SHP77 (cell line): ENCODE measurements around the gene CRAMP1.

Experiments used
- DNase-seq, 2 experiments: peaks; one replicate each; lab custom pipeline; 2025; lab: John Stamatoyannopoulos, UW

CRAMP1 gene

DNA sequence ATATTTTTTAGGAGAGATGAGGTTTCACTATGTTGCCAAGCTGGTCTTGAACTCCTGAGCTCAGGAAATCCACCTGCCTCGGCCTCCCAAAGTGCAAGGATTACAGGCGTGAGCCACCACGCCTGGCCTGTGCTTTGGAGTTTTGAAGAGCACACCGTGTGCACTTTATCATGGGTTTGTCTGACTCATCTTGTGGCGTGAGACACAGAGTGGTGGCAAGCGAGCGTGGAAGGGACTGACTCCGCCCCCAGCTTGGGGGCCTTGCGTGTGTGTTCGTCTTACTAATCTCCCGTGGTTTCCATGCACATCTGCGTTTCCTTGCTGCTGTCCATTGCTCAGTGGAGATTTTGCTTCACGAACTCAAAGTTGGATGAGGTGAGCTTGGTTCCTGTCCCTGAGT, 22.9 kb downstream of the CRAMP1 start:
- no peak for DNase-seq

DNA sequence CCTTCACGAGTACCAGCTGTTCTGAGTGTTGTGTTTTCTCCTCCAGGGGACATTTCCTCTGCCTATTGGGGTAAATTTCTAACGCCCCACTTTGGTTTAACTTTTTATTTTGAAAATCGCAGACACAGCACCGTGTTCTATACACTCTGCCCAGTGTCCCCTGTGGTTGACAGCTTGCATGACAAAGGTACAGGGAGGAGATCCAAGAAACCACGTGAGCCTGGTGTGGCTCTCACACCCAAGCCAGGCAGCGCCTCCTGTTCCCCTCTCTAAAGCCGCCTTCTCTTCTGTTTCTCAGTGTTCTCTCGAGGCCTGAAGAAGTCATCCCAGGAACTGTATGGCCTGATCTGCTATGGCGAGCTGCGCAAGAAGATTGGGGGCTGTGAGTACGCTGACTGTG, 25.4 kb downstream of the CRAMP1 start:
- no peak for DNase-seq

DNA sequence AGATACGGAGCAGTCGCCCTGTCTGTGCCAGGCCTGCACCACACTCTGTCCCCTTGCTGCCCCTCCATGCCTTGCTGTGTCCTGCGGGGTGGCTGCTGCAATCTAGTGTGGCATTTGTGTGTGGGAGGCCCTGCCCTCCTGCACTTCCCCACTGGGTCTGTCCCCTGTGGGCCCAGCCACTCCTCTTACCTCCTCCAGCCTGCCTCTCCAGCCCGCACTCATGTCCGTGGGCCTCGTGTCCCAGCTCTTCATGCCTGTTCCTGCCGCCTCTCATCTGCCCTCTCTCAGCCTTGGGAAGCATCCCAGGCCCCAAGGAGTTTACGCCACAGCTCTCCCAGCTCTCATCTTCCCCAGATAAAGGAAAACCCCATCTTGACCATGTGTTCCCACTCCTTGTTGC, 26.6 kb downstream of the CRAMP1 start:
- no peak for DNase-seq

DNA sequence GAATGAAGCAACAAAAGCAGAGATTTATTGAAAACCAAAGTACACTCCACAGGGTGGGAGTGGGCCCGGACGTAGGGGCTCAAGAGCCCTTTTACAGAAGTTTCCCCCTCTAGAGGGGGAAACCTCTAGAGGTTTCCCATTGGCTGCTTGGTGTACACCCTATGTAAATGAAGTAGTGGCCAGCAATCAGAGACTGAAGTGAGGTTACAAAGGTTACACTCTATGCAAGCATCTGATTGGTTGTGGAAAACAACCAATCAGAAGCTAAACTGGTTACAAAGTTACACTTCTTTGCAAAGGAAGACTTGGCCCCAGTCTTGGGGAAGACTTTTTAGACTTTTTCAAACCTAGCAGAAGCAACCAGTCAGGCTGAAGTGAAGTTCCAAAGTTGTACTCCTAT, 27.1 kb downstream of the CRAMP1 start:
- DNase-seq, result no peak

DNA sequence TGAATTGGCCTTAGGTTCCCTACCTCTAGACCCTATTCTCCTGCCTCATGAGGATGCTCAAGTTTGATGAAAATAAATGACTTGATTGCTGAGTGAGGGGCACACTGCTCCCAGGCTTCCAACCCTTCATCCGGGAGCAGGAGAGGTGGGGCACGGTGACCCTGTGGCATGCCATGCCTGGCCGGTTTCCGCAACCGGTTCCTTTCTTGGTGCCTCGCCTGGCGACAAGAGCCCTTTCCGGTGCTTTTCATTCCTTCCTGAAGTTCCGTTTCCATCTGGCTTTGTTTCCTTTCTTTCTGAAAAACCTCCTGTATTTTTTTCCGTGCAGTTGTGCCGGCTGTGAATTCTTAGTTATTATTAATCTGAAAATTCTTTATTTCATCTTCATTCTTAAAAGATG, 27.7 kb downstream of the CRAMP1 start:
- DNase-seq, result no peak

DNA sequence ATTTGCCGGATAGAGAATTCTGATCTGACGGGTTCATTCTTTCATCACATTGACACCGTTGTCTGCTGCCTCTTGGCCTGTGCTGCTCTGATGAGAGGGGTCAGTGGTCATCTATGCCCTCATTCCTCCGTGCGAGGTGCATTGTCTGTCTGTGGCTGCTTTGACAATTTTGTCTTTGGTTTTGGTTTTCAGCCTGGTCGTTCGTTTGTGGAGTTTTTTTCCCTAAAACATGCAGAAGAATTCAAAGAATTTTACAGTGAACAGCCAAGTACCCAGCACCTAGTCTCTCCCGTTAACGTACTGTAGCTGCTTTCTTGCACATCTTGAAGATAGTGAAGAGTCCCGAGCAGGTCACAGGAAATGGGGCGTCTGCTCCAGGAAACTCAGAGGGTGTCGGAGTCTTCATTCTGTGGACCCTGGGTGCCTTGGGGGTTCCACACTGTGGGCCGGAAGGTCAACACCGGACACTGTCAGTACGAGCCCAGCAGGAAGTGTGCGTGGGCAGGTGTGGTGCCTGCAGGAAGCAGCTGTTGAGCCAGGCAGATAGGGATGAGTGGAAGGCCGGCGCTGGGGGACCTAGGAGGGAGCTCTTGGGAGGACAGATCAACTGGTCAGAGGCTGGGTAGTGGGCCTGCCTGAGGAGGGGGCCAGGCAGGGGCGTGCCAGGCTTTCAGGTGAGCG, 28.2 kb downstream of the CRAMP1 start:
- no peak for DNase-seq

DNA sequence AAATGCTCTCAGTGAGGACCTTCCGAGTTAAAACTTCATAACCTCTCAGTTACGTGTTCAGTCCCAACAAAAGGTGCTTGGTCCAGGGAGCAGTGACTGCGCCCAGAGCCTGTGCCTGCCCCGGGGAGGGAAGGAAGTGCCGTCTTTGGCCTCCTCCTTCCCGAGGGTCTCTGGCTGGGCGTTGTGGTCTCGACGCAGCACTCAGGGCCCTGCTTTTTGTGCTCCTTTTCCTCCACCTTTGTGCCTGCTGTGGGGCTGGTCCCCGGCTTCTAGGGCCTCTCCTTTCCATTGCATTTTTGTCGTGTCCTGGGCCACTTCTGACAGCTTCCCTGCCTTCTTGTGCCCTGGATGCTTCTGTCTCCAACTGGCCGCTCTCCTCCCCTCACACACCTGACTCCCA, 29.1 kb downstream of the CRAMP1 start:
- DNase-seq, result no peak

DNA sequence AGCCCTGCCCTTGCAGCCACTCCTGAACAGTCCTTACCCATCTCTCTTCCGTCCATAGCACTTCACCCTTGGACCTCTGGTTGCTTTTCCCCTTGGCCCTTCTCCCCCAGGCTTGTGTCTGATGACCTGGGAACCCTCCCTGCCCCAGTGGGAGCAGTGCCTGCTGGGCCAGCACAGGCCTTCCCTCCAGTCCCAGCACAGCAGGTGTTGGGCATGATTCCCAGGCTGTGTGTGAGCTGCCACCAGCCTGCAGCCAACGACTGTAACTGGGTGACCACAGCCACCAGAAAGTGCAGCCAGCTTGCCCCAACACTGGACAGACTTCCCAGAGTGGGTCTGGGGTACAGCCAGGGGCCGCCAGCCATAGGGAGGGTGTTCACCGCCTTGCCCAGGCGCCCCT, 30.0 kb downstream of the CRAMP1 start:
- DNase-seq, result no peak

DNA sequence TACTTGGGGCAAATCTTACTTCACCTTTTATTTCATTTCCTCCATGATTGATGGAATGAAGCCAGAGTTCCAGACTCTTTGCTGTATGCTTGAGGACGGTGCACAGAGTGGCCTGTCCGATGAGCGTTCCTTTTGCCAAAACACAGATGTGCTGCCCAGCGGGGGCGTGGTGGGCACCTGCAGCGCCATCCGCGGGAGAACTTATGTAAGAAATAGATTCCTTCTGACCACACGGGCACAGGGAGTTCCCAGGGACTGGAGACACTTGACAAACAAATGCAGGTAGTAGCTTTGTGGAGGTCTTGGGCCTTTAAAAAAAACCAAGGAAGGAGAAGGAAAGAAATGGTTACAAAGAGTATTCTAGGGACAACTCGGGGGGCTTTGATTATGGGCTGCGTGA, 30.6 kb downstream of the CRAMP1 start:
- DNase-seq, result no peak

DNA sequence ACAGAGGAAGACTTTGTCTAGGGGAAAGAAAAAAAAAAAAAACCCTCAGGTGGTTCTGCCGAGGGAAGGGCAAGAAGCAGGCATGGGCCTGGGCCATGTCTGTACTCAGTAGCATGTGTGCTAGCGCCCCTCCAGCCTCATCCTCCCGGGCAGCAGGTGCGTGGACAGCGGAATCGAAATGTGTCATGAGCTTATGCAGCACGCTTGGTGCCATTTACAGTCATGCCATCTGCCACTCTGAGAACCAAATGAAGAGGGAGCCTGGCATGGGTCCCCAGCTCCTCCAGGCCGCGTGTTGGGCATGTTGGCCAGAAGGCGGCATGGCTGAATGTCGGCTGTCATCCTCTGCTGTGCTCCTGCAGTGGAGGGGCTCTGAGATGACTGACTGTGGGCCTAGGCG, 31.4 kb downstream of the CRAMP1 start:
- no peak for DNase-seq

DNA sequence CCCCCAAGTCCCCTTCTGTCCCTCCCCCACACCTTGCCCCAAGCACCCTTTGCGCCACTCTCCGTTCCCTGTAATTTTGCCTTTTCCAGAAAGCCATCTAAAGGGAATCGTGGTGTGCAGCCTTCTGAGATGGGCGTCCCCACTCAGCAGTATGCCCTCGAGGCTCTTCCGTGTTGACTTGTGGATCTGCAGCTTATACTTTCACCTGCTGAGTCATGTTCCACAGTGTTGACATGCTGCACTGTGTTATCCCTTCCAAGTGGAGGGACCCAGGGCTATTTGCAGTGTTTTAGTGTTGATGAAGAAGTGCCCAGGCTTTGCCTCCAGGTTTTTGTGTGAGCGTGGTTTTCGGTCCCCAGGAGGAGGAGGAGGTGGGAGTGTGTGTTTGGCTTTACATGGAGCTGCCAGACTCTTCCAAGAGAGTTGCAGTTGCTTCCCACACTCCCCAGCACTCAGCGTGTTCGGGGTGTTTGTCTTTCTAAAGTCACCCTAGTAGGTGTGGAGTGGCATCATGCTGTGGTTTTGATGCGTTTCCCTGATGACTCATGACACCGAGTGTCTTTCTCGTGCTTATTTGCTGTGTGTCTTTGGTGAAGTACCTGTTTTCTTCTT, 33.9 kb downstream of the CRAMP1 start:
- DNase-seq, result no peak

DNA sequence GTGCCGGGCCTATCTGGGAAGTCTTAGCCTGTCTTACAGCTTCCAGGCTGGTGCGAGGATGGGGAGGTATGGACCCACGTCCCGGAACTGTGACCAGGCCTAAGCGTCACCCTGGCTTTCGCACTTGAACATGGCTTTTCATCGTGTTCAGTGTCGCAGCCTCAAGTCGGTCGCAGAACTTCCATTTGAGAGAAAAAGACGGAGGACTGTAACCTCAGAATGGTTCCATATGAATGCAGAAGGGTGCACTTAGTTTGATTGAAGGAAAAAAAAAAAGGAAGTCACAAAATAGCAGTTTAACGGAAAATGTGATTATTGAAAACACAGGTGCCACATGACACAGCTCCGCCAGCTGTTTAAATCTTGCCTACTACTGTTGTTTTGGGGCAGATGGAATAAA, 35.7 kb downstream of the CRAMP1 start:
- DNase-seq, result no peak

DNA sequence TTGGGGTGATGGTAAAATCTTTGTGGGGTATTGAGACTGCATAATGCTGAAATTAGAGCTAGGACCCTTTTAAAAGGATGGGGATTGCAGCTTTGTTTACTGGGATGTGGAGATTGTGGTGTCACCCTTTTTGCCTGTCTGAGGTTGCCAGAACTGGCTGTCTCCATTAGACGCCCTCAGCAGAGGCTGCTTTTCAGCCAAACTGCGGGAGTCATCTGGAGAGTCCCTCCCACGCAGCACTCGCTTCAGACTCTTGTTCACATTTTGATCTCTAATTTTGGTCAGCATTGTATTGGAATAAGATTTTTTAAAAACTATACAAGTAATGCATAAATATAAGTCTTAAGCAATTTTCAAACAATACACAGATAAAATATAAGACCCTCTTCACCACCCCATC, 38.0 kb downstream of the CRAMP1 start:
- no peak for DNase-seq

DNA sequence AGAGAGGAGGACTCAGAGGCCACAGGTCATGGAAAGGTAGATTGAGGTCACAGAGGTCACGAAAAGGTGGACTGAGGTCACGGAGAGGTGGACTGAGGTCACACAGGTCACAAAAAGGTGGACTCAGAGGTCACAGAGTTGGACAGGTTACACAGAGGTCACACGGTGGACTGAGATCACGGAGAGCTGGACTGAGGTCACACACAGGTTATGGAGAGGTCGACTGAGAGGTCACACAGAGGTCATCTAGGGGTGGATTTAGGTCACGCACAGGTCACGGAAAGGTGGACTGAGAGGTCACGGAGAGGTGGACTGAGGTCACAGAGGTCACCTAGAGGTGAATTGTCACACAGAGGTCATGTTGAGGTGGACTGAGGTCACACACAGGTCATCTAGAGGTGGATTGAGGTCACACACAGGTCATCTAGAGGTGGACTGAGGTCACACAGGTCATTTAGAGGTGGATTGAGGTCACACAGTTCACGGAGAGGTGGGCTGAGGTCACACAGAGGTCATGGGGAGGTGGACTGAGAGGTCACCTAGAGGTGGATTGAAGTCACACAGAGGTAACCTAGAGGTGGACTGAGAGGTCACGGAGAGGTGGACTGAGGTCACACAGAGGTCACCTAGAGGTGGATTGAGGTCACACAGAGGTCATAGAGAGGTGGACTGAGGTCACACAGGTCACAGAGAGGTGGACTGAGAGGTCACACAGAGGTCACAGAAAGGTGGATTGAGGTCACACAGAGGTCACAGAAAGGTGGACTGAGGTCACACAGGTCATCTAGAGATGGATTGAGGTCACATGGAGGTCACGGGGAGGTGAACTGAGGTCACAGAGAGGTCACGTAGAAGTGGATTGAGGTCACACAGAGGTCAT, 39.2 kb downstream of the CRAMP1 start:
- no peak for DNase-seq

DNA sequence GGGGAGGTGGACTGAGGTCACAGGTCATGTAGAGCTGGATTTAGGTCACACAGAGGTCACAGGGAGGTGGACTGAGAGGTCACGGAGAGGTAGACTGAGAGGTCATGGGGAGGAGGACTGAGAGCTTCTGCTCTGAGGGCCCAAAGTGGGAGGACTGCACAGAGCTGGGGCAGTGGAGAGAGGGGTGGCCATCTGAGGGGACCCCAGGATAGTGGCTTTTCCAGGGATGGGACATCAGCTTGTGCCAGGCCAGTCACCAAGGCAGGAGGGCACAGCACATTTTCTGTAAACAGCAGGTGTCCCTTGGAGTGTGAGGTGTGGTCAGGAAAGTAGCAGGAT, 39.8 kb downstream of the CRAMP1 start:
- no peak for DNase-seq

DNA sequence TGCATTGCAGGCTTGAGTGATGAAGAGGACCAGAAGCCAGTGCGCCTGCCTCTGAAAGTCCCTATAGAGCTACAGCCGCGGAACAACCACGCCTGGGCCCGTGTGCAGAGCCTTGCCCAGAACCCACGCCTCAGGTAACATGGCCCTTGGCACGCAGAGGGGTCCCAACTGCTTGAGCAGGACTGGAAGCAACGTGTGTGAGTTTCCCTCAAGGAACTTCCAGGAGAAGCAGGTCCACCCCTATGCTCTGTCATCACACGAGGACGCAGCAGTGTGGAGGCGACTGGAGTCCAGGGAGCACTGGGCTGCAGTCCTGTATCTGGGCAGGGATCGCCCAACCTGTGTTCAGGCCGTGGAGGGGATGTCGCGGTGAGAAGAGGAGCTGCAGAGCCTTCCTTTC, 40.9 kb downstream of the CRAMP1 start:
- no peak for DNase-seq

DNA sequence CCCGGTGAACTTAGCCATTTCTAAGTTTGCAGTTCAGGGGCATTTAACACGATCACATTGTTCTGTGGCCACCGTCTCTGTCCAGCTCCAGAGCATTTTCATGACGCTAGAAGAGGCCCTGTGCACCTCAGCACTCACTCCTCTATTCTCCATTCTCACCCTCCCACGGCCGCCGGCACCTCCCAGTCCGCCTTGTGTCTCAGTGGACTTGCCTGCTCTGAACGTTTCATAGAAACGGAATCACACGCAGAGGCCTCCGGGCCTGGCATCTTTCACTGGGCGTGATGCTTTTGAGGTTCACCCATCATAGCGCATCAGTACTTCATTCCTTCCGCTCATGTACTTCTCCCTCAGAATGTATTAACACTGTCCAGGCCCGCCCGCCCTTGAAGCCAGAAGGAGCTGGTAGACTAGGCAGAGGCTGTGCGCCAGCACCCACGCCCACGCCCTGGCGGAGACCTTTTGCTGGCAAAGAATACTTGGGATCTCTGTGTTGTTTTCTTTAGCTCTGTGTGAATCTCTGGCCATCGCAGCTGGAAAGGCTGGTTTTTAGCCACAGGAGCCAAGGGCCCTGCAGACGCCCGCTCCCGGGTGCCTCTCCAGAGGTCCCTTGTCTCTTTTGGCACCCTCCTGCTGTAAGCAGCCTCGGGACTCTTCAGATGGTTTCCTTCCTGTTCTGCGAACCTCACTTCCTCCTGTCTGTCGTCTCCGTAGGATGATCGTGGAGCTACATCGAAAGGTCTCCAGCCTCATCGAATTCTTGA, 42.5 kb downstream of the CRAMP1 start:
- no peak for DNase-seq

DNA sequence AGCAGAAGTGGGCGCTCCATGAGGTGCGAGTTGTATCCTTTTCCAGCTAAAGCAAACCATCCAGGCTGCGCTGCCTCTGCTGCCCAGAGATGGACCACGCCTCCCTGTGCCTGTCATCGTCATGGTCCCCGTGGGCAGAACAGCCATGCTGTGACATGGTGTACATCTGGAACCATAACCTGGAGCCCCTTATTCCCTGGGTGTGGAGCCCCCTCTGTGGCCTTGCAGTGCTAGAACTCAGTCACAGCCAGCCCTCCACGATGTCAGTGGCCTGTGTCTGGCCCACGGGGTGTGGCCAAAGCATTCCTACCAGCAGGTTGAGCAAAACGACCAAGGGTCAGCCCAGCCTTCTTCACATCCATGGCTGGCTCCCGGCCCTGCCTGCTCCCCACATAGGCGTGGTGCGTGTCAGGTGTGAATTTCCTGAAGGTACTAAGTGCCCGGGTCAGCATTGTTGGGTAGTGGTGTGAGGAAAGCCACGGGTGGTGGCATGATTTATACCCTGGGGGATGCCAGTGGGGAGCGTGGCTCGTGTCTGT, 43.2 kb downstream of the CRAMP1 start:
- DNase-seq, result no peak

DNA sequence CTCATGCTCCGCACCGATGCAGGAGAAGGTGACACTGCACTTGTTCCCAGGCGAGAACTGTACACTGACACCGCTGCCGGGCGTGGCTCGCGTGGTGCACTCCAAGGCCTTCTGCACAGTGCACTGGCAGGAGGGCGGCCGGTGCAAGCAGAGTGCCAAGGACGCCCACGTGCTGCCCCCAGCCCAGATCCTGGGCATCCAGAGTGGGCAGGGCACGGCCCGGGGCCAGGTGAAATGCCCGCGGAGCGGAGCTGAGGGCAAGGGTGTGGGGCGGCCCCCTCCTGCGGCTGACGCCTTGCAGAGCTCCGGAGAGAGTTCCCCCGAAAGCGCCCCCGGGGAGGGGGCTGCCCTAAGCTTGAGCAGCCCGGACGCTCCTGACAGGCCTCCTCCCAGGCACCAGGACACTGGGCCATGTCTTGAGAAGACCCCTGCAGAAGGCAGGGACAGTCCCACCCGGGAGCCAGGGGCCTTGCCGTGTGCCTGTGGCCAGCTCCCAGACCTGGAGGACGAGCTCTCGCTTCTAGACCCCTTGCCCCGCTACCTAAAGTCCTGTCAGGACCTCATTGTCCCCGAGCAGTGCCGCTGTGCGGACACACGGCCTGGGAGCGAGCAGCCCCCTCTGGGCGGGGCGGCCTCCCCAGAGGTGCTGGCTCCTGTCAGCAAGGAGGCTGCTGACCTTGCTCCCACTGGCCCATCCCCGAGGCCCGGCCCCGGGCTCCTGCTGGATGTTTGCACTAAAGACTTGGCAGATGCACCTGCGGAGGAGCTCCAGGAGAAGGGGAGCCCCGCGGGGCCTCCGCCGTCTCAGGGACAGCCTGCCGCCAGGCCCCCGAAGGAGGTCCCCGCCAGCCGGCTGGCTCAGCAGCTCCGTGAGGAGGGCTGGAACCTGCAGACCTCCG, 44.0 kb downstream of the CRAMP1 start:
- no peak for DNase-seq

DNA sequence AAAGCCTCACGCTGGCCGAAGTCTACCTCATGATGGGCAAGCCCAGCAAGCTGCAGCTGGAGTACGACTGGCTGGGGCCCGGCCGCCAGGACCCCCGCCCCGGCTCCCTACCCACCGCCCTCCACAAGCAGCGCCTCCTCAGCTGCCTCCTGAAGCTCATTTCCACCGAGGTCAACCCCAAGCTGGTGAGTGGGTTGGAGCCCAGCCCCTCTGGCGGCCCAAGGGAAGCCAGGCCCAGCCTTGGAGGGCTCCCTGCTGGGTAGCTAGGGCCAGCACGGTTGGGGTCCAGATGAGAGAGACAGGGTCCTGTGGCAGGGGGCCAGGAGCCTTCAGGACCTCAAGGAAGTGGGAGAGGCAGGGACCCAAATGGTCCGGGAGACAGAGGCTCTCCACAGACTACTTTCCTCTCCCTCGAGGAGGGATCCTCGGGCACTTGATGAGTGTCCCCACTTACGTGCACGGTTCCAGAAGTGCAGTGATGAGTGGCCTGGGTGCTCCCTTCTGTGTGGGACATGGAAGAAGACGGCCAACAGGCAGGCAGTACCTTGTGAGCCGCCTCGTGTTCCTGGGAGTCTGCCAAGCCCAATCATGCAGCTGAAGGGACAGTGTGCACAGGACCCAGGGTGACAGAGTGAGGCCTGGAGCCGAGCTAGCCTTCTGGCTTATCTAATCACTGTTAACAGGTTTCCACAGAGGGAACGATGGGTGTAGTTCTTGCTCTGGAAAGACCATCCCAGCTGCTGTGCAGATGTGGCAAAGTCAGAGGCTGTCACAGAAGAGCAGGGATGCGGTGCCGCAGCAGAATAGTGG, 44.9 kb downstream of the CRAMP1 start:
- no peak for DNase-seq
